ENCODE data around the gene SCNN1G.

Gene SCNN1G

GRCh38 chr16:23147666-23148065 lies 34.9 kb upstream of the SCNN1G start:
- Mint-ChIP-seq H3K4me1 (ENCODE audit: low read depth) (peaks cover 23% of the 10 kb centered on the region), H3K4me3 (peak overlapping the region; percentile 97), H3K36me3 (ENCODE audit: low read depth) (no peaks in the 10 kb centered on the region), H3K9me3 (no peaks in the 10 kb centered on the region), H3K27ac (no peak overlapping the region), H3K27me3 (ENCODE audit: low read depth) (no peaks in the 10 kb centered on the region)

GRCh38 chr16:23148166-23148512 lies 34.4 kb upstream of the SCNN1G start:
- H3K27ac Mint-ChIP-seq, result peak overlapping the region; percentile 85
- H3K4me3 Mint-ChIP-seq, result peak overlapping the region; percentile 97
- H3K36me3 Mint-ChIP-seq (ENCODE audit: low read depth), result no peaks in the 10 kb centered on the region
- H3K9me3 Mint-ChIP-seq, result no peaks in the 10 kb centered on the region
- peaks cover 23% of the 10 kb centered on the region for H3K4me1 Mint-ChIP-seq (ENCODE audit: low read depth)
- H3K27me3 Mint-ChIP-seq (ENCODE audit: low read depth), result no peaks in the 10 kb centered on the region

GRCh38 chr16:23148513-23149266 lies 33.9 kb upstream of the SCNN1G start:
- H3K27ac Mint-ChIP-seq, result peak overlapping the region; percentile 85
- H3K9me3 Mint-ChIP-seq, result no peaks in the 10 kb centered on the region
- peak overlapping the region; percentile 97 for H3K4me3 Mint-ChIP-seq
- no peaks in the 10 kb centered on the region for H3K27me3 Mint-ChIP-seq (ENCODE audit: low read depth)
- peaks cover 23% of the 10 kb centered on the region for H3K4me1 Mint-ChIP-seq (ENCODE audit: low read depth)
- no peaks in the 10 kb centered on the region for H3K36me3 Mint-ChIP-seq (ENCODE audit: low read depth)

- Mint-ChIP-seq H3K9me3 (no peaks in the 10 kb centered on the region), H3K27me3 (ENCODE audit: low read depth) (peaks cover 4% of the 10 kb centered on the region), H3K27ac (peak within 1 kb of the TSS; percentile 85), H3K4me3 (peak within 1 kb of the TSS; percentile 97), H3K4me1 (ENCODE audit: low read depth) (peaks cover 23% of the 10 kb centered on the region), H3K36me3 (ENCODE audit: low read depth) (no peaks in the 10 kb centered on the region)
These were observed 33.1 kb upstream of the SCNN1G start, which contains the start of gene USP31 for GRCh38 chr16:23149267-23149992. TSS of gene USP31 (minus strand) at chr16:23149452. CDS start at chr16:23149270, 182 bp downstream.

DNA sequence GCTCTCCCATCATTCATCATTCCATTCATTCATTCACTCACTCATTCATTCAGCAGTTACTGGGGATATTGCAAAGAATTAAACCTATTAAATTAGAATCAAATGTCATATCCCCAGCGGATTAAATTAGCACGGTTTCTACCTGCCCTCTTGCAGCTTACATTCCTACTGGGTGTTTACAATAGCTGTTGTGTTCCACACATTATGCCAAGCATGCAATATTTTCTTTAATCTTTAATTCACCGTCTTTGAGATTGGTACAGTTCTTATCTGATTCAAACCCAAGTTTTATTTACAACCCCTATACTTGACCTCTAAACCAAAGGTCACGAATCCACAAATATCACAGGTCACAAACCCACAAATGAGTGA lies 32.6 kb upstream of the SCNN1G start:
- Mint-ChIP-seq H3K4me1 (ENCODE audit: low read depth) (peaks cover 21% of the 10 kb centered on the region), H3K27ac (peak overlapping the region; percentile 62), H3K4me3 (peak overlapping the region; percentile 87), H3K27me3 (ENCODE audit: low read depth) (peaks cover 9% of the 10 kb centered on the region), H3K9me3 (no peaks in the 10 kb centered on the region), H3K36me3 (ENCODE audit: low read depth) (no peaks in the 10 kb centered on the region)

DNA sequence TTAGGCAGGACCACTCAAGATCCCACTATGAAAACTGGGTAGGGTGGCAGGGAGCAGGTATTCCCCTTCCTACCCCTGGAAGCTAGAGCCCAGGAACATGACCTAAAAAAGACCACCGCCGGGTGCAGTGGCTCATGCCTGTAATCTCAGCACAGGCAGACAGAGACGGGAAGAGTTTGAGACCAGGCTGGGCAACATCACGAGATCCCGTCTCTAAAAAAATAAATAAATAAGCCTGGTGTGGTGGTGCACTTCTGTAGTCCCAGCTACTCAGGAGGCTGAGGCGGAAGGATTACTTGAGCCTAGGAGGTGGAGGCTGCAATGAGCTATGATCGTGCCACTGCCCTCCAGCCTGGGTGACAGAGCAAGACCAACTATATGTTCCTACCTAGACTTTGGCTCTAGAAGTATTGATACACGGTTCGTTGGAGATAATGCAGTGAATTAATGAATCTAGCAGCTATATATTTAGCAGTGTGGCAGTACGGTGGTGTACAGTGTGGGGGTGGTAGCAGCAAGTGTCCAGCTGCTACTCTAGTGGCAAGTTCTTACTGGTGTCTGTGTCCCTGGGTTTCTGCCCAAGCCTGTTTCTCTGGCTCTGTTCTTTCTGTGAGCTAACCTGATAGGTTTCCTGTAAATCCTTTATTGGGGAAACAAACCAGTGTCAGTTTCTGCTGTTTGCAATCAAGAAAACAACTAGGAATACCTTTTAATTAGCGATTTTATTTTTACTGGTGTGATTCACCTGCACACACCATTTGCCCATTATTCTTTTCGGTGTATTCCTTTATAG lies 30.0 kb upstream of the SCNN1G start:
- Mint-ChIP-seq H3K4me1 (ENCODE audit: low read depth) (peaks cover 16% of the 10 kb centered on the region), H3K27me3 (ENCODE audit: low read depth) (peaks cover 16% of the 10 kb centered on the region), H3K27ac (no peak overlapping the region), H3K4me3 (no peak overlapping the region), H3K36me3 (ENCODE audit: low read depth) (no peaks in the 10 kb centered on the region), H3K9me3 (no peaks in the 10 kb centered on the region)

DNA sequence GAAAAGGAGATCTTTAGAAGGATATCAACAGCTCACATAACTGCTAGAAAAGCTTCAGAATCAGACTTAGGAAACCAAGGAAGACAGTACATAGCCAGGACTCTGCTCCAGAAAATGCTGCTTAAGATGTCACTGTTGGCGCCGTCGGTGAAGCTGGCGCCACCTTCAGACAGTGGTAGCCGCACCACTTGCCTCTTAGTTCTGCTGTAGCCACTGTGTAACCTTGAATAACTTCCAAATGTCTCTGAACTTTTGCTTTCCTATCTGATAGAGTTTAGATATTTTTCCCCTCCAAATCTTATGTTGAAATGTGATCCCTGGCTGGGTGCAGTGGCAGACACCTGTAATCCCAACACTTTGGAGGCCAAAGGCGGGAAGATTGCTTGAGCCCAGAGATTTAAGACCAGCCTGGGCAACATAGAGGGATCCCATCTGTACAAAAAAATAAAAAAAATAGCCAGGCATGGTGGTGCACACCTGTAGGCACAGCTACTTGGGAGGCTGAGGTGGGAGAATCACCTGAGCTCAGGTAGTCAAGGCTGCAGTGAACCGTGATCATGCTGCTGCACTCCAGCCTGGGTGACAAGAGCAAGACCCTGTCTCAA lies 27.0 kb upstream of the SCNN1G start:
- Mint-ChIP-seq H3K9me3 (no peaks in the 10 kb centered on the region), H3K4me3 (no peak overlapping the region), H3K27ac (no peak overlapping the region), H3K36me3 (ENCODE audit: low read depth) (no peaks in the 10 kb centered on the region), H3K4me1 (ENCODE audit: low read depth) (peaks cover 8% of the 10 kb centered on the region), H3K27me3 (ENCODE audit: low read depth) (peaks cover 23% of the 10 kb centered on the region)

DNA sequence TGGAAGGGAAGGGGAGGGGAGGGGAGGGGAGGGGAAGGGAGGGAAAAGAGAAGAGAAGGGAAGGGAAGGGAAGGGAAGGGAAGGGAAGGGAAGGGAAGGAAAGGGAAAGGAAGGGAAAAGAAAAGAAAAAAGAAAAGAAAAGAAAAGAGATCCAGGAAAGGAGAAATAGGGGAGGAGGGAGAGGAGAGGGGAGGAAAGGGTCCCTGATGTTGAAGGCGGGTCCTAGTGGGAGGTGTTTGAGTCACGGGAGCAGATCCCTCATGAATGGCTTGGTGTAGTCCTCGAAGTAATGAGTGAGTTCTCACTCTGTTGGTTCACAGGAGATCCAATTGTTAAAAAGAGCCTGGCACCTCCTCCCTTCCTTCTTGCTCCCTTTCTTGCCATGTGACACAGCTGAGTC lies 26.4 kb upstream of the SCNN1G start:
- H3K27me3 Mint-ChIP-seq (ENCODE audit: low read depth), result peaks cover 26% of the 10 kb centered on the region
- peaks cover 6% of the 10 kb centered on the region for H3K4me1 Mint-ChIP-seq (ENCODE audit: low read depth)
- no peaks in the 10 kb centered on the region for H3K9me3 Mint-ChIP-seq
- H3K4me3 Mint-ChIP-seq, result no peak overlapping the region
- no peaks in the 10 kb centered on the region for H3K36me3 Mint-ChIP-seq (ENCODE audit: low read depth)
- H3K27ac Mint-ChIP-seq, result no peak overlapping the region

- H3K27ac Mint-ChIP-seq, result peak overlapping the region; percentile 3
- H3K4me1 Mint-ChIP-seq (ENCODE audit: low read depth), result peaks cover 6% of the 10 kb centered on the region
- H3K27me3 Mint-ChIP-seq (ENCODE audit: low read depth), result peaks cover 31% of the 10 kb centered on the region
- H3K36me3 Mint-ChIP-seq (ENCODE audit: low read depth), result no peaks in the 10 kb centered on the region
- no peaks in the 10 kb centered on the region for H3K9me3 Mint-ChIP-seq
- no peak overlapping the region for H3K4me3 Mint-ChIP-seq
These were observed 25.5 kb upstream of the SCNN1G start for GRCh38 chr16:23156946-23157460.

GRCh38 chr16:23158114-23158513 lies 24.4 kb upstream of the SCNN1G start:
- H3K4me1 Mint-ChIP-seq (ENCODE audit: low read depth), result peaks cover 6% of the 10 kb centered on the region
- H3K36me3 Mint-ChIP-seq (ENCODE audit: low read depth), result no peaks in the 10 kb centered on the region
- no peak overlapping the region for H3K27ac Mint-ChIP-seq
- peaks cover 31% of the 10 kb centered on the region for H3K27me3 Mint-ChIP-seq (ENCODE audit: low read depth)
- no peak overlapping the region for H3K4me3 Mint-ChIP-seq
- H3K9me3 Mint-ChIP-seq, result no peaks in the 10 kb centered on the region

- peaks cover 34% of the 10 kb centered on the region for H3K27me3 Mint-ChIP-seq (ENCODE audit: low read depth)
- H3K9me3 Mint-ChIP-seq, result no peaks in the 10 kb centered on the region
- no peak overlapping the region for H3K27ac Mint-ChIP-seq
- no peaks in the 10 kb centered on the region for H3K36me3 Mint-ChIP-seq (ENCODE audit: low read depth)
- H3K4me1 Mint-ChIP-seq (ENCODE audit: low read depth), result peaks cover 6% of the 10 kb centered on the region
- no peak overlapping the region for H3K4me3 Mint-ChIP-seq
These were observed 22.5 kb upstream of the SCNN1G start for GRCh38 chr16:23160082-23160481.

DNA sequence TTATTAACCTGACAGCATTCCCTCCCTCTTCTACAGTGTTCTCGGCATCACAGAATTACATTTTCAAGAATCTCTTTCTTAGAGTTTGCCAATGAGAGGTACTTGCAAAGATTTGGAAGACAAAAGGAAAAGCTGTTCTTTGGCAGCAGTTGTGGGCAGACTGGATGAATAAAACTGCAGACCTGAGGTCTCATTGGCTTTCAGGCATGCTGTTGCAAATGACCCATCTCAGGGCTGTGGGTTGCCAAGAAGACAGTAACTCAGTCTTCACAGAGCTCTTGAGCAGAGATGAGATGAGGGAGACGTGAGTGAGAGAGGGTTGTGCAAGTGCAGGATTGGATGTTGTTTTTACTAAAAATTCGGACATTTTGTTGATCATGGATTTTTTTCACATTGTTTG lies 22.0 kb upstream of the SCNN1G start:
- peaks cover 5% of the 10 kb centered on the region for H3K4me1 Mint-ChIP-seq (ENCODE audit: low read depth)
- H3K4me3 Mint-ChIP-seq, result no peak overlapping the region
- no peaks in the 10 kb centered on the region for H3K36me3 Mint-ChIP-seq (ENCODE audit: low read depth)
- no peak overlapping the region for H3K27ac Mint-ChIP-seq
- H3K9me3 Mint-ChIP-seq, result no peaks in the 10 kb centered on the region
- H3K27me3 Mint-ChIP-seq (ENCODE audit: low read depth), result peaks cover 33% of the 10 kb centered on the region

DNA sequence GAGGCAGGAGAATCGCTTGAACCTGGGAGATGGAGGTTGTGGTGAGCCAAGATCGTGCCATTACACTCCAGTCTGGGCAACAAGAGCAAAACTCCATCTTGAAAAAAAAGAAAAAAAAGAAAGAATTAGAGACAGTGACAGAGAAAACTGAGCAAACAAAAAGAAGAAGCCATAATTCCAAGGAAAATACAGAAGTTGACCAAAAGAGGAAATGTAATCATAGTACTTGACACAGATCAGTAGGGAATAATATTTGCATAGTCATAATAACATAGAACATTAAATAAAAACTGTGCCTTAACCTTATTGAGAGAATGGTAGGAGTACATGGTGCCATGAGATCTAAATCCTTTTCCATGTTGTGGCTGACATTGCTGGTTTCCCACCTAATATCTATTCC lies 18.6 kb upstream of the SCNN1G start:
- Mint-ChIP-seq H3K27ac (no peak overlapping the region), H3K4me1 (ENCODE audit: low read depth) (no peaks in the 10 kb centered on the region), H3K9me3 (no peaks in the 10 kb centered on the region)

DNA sequence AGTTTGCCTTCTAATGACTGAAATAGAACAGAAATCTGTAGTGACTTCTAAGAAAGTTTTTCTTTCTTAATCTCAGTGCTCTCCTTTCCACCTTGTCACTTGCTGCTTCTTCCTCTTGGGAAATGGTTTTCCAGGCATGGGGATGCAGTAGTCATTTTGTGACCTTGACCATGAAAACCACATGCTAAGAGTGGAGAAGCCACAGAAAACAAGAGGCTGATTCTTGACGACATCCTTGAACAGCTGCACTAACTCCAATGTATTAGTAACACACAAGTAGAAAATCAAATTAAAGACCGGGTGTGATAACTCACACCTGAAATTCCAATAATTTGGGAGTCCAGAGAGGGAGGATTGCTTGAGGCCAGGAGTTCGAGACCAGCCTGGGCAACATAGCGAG lies 17.8 kb upstream of the SCNN1G start:
- Mint-ChIP-seq H3K36me3 (ENCODE audit: low read depth) (no peaks in the 10 kb centered on the region), H3K9me3 (no peaks in the 10 kb centered on the region), H3K4me1 (ENCODE audit: low read depth) (no peaks in the 10 kb centered on the region), H3K27me3 (ENCODE audit: low read depth) (peaks cover 46% of the 10 kb centered on the region), H3K27ac (no peak overlapping the region), H3K4me3 (no peak overlapping the region)

More for the DNA sequence above, 18.6 kb upstream of the SCNN1G start:
- Mint-ChIP-seq H3K27me3 (ENCODE audit: low read depth) (peaks cover 46% of the 10 kb centered on the region), H3K36me3 (ENCODE audit: low read depth) (no peaks in the 10 kb centered on the region), H3K4me3 (no peak overlapping the region)

Data from T-helper 1 cell treated with Interleukin-12 subunit alpha and Interleukin-12 subunit beta and Interleukin-4 antibody, amounts not matched to agents 30 μg/mL and 1 μg/mL, for 36 hours (primary cell).